Activated CD4-positive, alpha-beta T cell treated with anti-CD3 and anti-CD28 coated beads for 48 hours (primary cell): Measurements from ENCODE around the gene ATG4A.
A peak's percentile ranks its signal among the peaks of the same experiment; 100 is the strongest.

Experiments used
- DNase-seq: peaks from one replicate; pipeline ENCODE4 v3.0.0-alpha.2; 2020

The ATG4A gene

GRCh38 chrX:108123591-108124366 lies 32.2 kb downstream of the ATG4A start:
- no peak for DNase-seq

GRCh38 chrX:108126661-108127060 lies 35.1 kb downstream of the ATG4A start:
- DNase-seq, result no peak

GRCh38 chrX:108127152-108127551 lies 35.6 kb downstream of the ATG4A start:
- no peak for DNase-seq

- DNase-seq, result no peak
Measured at GRCh38 chrX:108130889-108131288, 39.3 kb downstream of the ATG4A start.

GRCh38 chrX:108131471-108131870 lies 39.9 kb downstream of the ATG4A start:
- no peak for DNase-seq

GRCh38 chrX:108132034-108132433 lies 40.5 kb downstream of the ATG4A start:
- DNase-seq, result no peak

GRCh38 chrX:108132876-108133275 lies 41.3 kb downstream of the ATG4A start:
- DNase-seq, result no peak

GRCh38 chrX:108134724-108135123 lies 43.1 kb downstream of the ATG4A start:
- no peak for DNase-seq

- DNase-seq, result no peak
Measured at GRCh38 chrX:108138814-108139702, 47.5 kb downstream of the ATG4A start.

GRCh38 chrX:108148524-108148923 lies 56.9 kb downstream of the ATG4A start:
- no peak for DNase-seq

- no peak for DNase-seq
Measured at GRCh38 chrX:108156082-108156481, 64.5 kb downstream of the ATG4A start.

- DNase-seq, result no peak
Measured at GRCh38 chrX:108156934-108157466, 65.4 kb downstream of the ATG4A start.

- DNase-seq, result no peak
Measured at GRCh38 chrX:108157628-108158027, 66.0 kb downstream of the ATG4A start.

GRCh38 chrX:108159028-108159670 lies 67.6 kb downstream of the ATG4A start:
- DNase-seq, result no peak

- DNase-seq, result no peak
Measured at GRCh38 chrX:108160309-108160708, 68.7 kb downstream of the ATG4A start.

- no peak for DNase-seq
Measured at GRCh38 chrX:108162265-108162664, 70.7 kb downstream of the ATG4A start.

GRCh38 chrX:108163333-108164082 lies 71.9 kb downstream of the ATG4A start:
- no peak for DNase-seq

- DNase-seq, result no peak
Measured at GRCh38 chrX:108165383-108166111, 74.0 kb downstream of the ATG4A start.

- DNase-seq, result peak; percentile 2
Measured at GRCh38 chrX:108167211-108167872, 75.8 kb downstream of the ATG4A start.

GRCh38 chrX:108168961-108169740 lies 77.6 kb downstream of the ATG4A start:
- no peak for DNase-seq
